Trophoblast cell (in vitro differentiated cells and primary cell): ENCODE data around the gene GRID1.

Source experiments
- DNase-seq, 2 donors: peaks; one replicate each; pipeline ENCODE4 v3.0.0-alpha.2; 2016
- H2AFZ ChIP-seq: 2 replicates; pipeline ENCODE4 v1.6.1; 2013; ENCODE audit warnings: low read length, moderate library complexity, mild to moderate bottlenecking; ENCODE audit not compliant: insufficient read depth, poor library complexity
- H2AK5ac ChIP-seq: 2 replicates; pipeline ENCODE4 v1.6.1; 2013; ENCODE audit warnings: mild to moderate bottlenecking, low read length
- H2BK120ac ChIP-seq: 2 replicates; pipeline ENCODE4 v1.6.1; 2013; ENCODE audit warnings: low read length, mild to moderate bottlenecking, moderate library complexity; ENCODE audit not compliant: insufficient read depth, poor library complexity
- H2BK12ac ChIP-seq: 2 replicates; pipeline ENCODE4 v1.6.1; 2013; ENCODE audit warnings: mild to moderate bottlenecking, low read length, moderate library complexity
- H2BK5ac ChIP-seq: 2 replicates; pipeline ENCODE4 v1.6.1; 2013; ENCODE audit warnings: low read length, low read depth, moderate library complexity, mild to moderate bottlenecking; ENCODE audit not compliant: poor library complexity
- H3K14ac ChIP-seq: 2 replicates; pipeline ENCODE4 v1.6.1; 2013; ENCODE audit warnings: mild to moderate bottlenecking, low read length
- H3K18ac ChIP-seq: 2 replicates; pipeline ENCODE4 v1.6.1; 2013; ENCODE audit warnings: mild to moderate bottlenecking, low read length
- H3K23ac ChIP-seq: 2 replicates; pipeline ENCODE4 v1.6.1; 2013; ENCODE audit warnings: low read length
- H3K27ac ChIP-seq: 2 replicates; pipeline ENCODE4 v1.5.1; 2013; ENCODE audit warnings: low read depth, mild to moderate bottlenecking, inconsistent platforms, low read length, moderate library complexity
- H3K27me3 ChIP-seq: 2 replicates; pipeline ENCODE4 v1.6.1; 2013; ENCODE audit warnings: inconsistent platforms, mild to moderate bottlenecking, low read length, moderate library complexity; ENCODE audit not compliant: insufficient read depth
- H3K36me3 ChIP-seq, 2 experiments: 1 replicate in 1 of 2; 2 replicates in 1 of 2; pipeline ENCODE4 v1.6.1; 2013; ENCODE audit warnings: low read length in 2 of 2, mild to moderate bottlenecking in 2 of 2, moderate library complexity in 1 of 2; ENCODE audit not compliant: insufficient read depth in 2 of 2, control insufficient read depth in 1 of 2
- H3K4ac ChIP-seq: 2 replicates; pipeline ENCODE4 v1.6.1; 2013; ENCODE audit warnings: low read depth, mild to moderate bottlenecking, low read length, moderate library complexity
- H3K4me1 ChIP-seq, 2 experiments: 1 replicate in 1 of 2; 2 replicates in 1 of 2; pipeline ENCODE4 v1.6.1; 2013; ENCODE audit warnings: low read length in 2 of 2, mild to moderate bottlenecking in 2 of 2, moderate library complexity in 1 of 2; ENCODE audit not compliant: insufficient read depth in 2 of 2, control insufficient read depth in 1 of 2
- H3K4me2 ChIP-seq: 2 replicates; pipeline ENCODE4 v1.6.1; 2013; ENCODE audit warnings: inconsistent platforms, mild to moderate bottlenecking, low read length, moderate library complexity
- H3K4me3 ChIP-seq: 2 replicates; pipeline ENCODE4 v1.5.1; 2013; ENCODE audit warnings: mild to moderate bottlenecking, low read depth, low read length, inconsistent platforms
- H3K79me1 ChIP-seq: one replicate; pipeline ENCODE4 v1.6.1; 2013; ENCODE audit warnings: low read length
- H3K79me2 ChIP-seq: 2 replicates; pipeline ENCODE4 v1.6.1; 2013; ENCODE audit warnings: low read length, mild to moderate bottlenecking; ENCODE audit not compliant: control insufficient read depth, insufficient read depth, poor library complexity
- H3K9ac ChIP-seq: 2 replicates; pipeline ENCODE4 v1.6.1; 2013; ENCODE audit warnings: mild to moderate bottlenecking, low read length
- H3K9me3 ChIP-seq: 2 replicates; pipeline ENCODE4 v1.6.1; 2013; ENCODE audit warnings: low read depth, mild to moderate bottlenecking, control low read depth, inconsistent platforms, low read length; ENCODE audit not compliant: insufficient read depth
- H4K12ac ChIP-seq: 2 replicates; pipeline ENCODE4 v1.6.1; 2013; ENCODE audit warnings: low read depth, mild to moderate bottlenecking, low read length, moderate library complexity
- H4K8ac ChIP-seq: 2 replicates; pipeline ENCODE4 v1.6.1; 2013; ENCODE audit warnings: low read depth, mild to moderate bottlenecking, low read length, moderate library complexity
- H4K91ac ChIP-seq: one replicate; pipeline ENCODE4 v1.6.1; 2013; ENCODE audit warnings: low read depth, mild to moderate bottlenecking, low read length, moderate library complexity
- WGBS: extraction: QIAGEN DNeasy Blood & Tissue Kit; methylation state at CpG from one replicate; pipeline ENCODE4 v1.1.7; 2013; ENCODE audit warnings: missing lambda C conversion rate; ENCODE audit not compliant: insufficient read length, insufficient coverage; ENCODE audit errors: extremely low coverage; 5-methylcytosine and 5-hydroxymethylcytosine counted together

The GRID1 gene

GRCh38 chr10:86335831-86336230 is 30.8 kb downstream of the GRID1 start:
- Histone ChIP-seq H3K23ac (no peak overlapping the region), H3K36me3 (no peaks in the 10 kb centered on the region), H2AK5ac (no peak overlapping the region), H3K4ac (no peak overlapping the region), H3K27me3 (no peaks in the 10 kb centered on the region), H4K91ac (no peak overlapping the region), H2BK12ac (no peak overlapping the region), H3K79me1 (no peaks in the 10 kb centered on the region), H3K27ac (no peak overlapping the region), H3K79me2 (no peaks in the 10 kb centered on the region), H3K9ac (no peak overlapping the region), H3K18ac (no peak overlapping the region), H3K14ac (no peak overlapping the region), H3K4me1 (peaks cover 0 to 3% of the 10 kb centered on the region in 2 experiments), H3K4me2 (no peak overlapping the region), H2BK5ac (no peak overlapping the region), H2BK120ac (no peak overlapping the region), H2AFZ (no peak overlapping the region), H3K9me3 (no peaks in the 10 kb centered on the region), H4K12ac (no peak overlapping the region), H3K4me3 (no peak overlapping the region), H4K8ac (no peak overlapping the region)
- no peak for DNase-seq
- no CpG with 5 or more reads among the region's 1 CpG for WGBS

GRCh38 chr10:86335257-86335656 is 31.3 kb downstream of the GRID1 start:
- no peak overlapping the region for H2BK120ac ChIP-seq
- H3K4ac ChIP-seq = no peak overlapping the region
- peaks cover 0 to 3% of the 10 kb centered on the region in 2 experiments for H3K4me1 ChIP-seq
- H3K27me3 ChIP-seq = no peaks in the 10 kb centered on the region
- H3K9me3 ChIP-seq = no peaks in the 10 kb centered on the region
- no peak overlapping the region for H4K12ac ChIP-seq
- H3K27ac ChIP-seq = no peak overlapping the region
- no peak overlapping the region for H3K23ac ChIP-seq
- no peak overlapping the region for H3K4me3 ChIP-seq
- H3K18ac ChIP-seq = no peak overlapping the region
- H3K79me1 ChIP-seq = no peaks in the 10 kb centered on the region
- no peak overlapping the region for H2AFZ ChIP-seq
- H2AK5ac ChIP-seq = no peak overlapping the region
- H4K91ac ChIP-seq = no peak overlapping the region
- no peaks in the 10 kb centered on the region for H3K79me2 ChIP-seq
- H4K8ac ChIP-seq = no peak overlapping the region
- H2BK12ac ChIP-seq = no peak overlapping the region
- no peak overlapping the region for H3K4me2 ChIP-seq
- no peak overlapping the region for H2BK5ac ChIP-seq
- H3K14ac ChIP-seq = no peak overlapping the region
- no peaks in the 10 kb centered on the region for H3K36me3 ChIP-seq
- no peak for DNase-seq
- H3K9ac ChIP-seq = no peak overlapping the region

- no peak overlapping the region for H3K4ac ChIP-seq
- peaks cover 0 to 3% of the 10 kb centered on the region in 2 experiments for H3K4me1 ChIP-seq
- WGBS = no CpG with 5 or more reads among the region's 4 CpGs
- H3K9ac ChIP-seq = no peak overlapping the region
- no peak overlapping the region for H2BK5ac ChIP-seq
- H4K12ac ChIP-seq = no peak overlapping the region
- H3K27me3 ChIP-seq = no peaks in the 10 kb centered on the region
- H3K14ac ChIP-seq = no peak overlapping the region
- H3K79me1 ChIP-seq = no peaks in the 10 kb centered on the region
- H2BK120ac ChIP-seq = no peak overlapping the region
- no peak overlapping the region for H3K23ac ChIP-seq
- no peak overlapping the region for H3K4me3 ChIP-seq
- H3K9me3 ChIP-seq = no peaks in the 10 kb centered on the region
- H3K36me3 ChIP-seq = no peaks in the 10 kb centered on the region
- no peak overlapping the region for H3K27ac ChIP-seq
- H4K8ac ChIP-seq = no peak overlapping the region
- H3K79me2 ChIP-seq = no peaks in the 10 kb centered on the region
- H3K4me2 ChIP-seq = no peak overlapping the region
- H2BK12ac ChIP-seq = no peak overlapping the region
- H3K18ac ChIP-seq = no peak overlapping the region
- no peak overlapping the region for H4K91ac ChIP-seq
- no peak overlapping the region for H2AFZ ChIP-seq
- DNase-seq = peak in 1 of 2 donors; percentile 23
- no peak overlapping the region for H2AK5ac ChIP-seq
Measured at GRCh38 chr10:86334488-86335085, 32.0 kb downstream of the GRID1 start.

GRCh38 chr10:86333826-86334487 is 32.6 kb downstream of the GRID1 start:
- Histone ChIP-seq H3K27ac (no peak overlapping the region), H3K14ac (no peak overlapping the region), H3K4me1 (peaks cover 0 to 3% of the 10 kb centered on the region in 2 experiments), H3K27me3 (no peaks in the 10 kb centered on the region), H2BK12ac (no peak overlapping the region), H4K8ac (no peak overlapping the region), H3K79me1 (no peaks in the 10 kb centered on the region), H4K91ac (no peak overlapping the region), H3K4me2 (no peak overlapping the region), H3K36me3 (no peaks in the 10 kb centered on the region), H2AFZ (no peak overlapping the region), H3K4me3 (no peak overlapping the region), H3K79me2 (no peaks in the 10 kb centered on the region), H3K23ac (no peak overlapping the region), H2BK120ac (no peak overlapping the region), H3K9me3 (peaks cover 2% of the 10 kb centered on the region), H2BK5ac (no peak overlapping the region), H3K9ac (no peak overlapping the region), H3K4ac (no peak overlapping the region), H2AK5ac (no peak overlapping the region), H3K18ac (no peak overlapping the region), H4K12ac (no peak overlapping the region)
- DNase-seq = no peak
- WGBS = no CpG with 5 or more reads among the region's 7 CpGs
